Large intestine (tissue), 3 donors: ENCODE measurements around the gene LRRK1. TPM values are rescaled to one million over a fixed set of nuclear protein-coding genes. Genes with fewer than 3 reads are reported as not detected.

Source experiments
- DNase-seq, 2 donors: peaks; one replicate each; pipeline versions ENCODE4 v3.0.0 to v3.0.0-alpha.2; 2013
- H3K27ac ChIP-seq: one replicate; pipeline ENCODE4 v1.5.1; 2013; ENCODE audit warnings: low read length
- H3K27me3 ChIP-seq: 2 replicates; pipeline ENCODE4 v1.6.1; 2013; ENCODE audit warnings: low read length; ENCODE audit not compliant: control insufficient read depth, insufficient read depth
- H3K36me3 ChIP-seq: 2 replicates; pipeline ENCODE4 v1.6.1; 2013; ENCODE audit warnings: low read length; ENCODE audit not compliant: control insufficient read depth, insufficient read depth
- H3K4me1 ChIP-seq: one replicate; pipeline ENCODE4 v1.6.1; 2013; ENCODE audit warnings: low read length; ENCODE audit not compliant: control insufficient read depth, insufficient read depth
- H3K4me3 ChIP-seq: one replicate; pipeline ENCODE4 v1.5.1; 2013; ENCODE audit warnings: low read length
- H3K9me3 ChIP-seq: one replicate; pipeline ENCODE4 v1.6.1; 2013; ENCODE audit warnings: mild to moderate bottlenecking, low read depth, low read length, moderate library complexity; ENCODE audit not compliant: control insufficient read depth
- WGBS: methylation state at CpG from one replicate; pipeline ENCODE4 v1.1.5; 2013; ENCODE audit warnings: low lambda C conversion rate; ENCODE audit not compliant: insufficient coverage; 5-methylcytosine and 5-hydroxymethylcytosine counted together
- polyA plus RNA-seq: library from polyadenylated mRNA; unstranded; fragments of 120-200 nt; gene quantifications from one replicate; pipeline ENCODE4 v1.2.1, GENCODE V29; 2013

LRRK1 gene
- polyA plus RNA-seq, 1 donor: 4.2 TPM

GRCh38 chr15:100879464-100880138 is 39.6 kb upstream of the LRRK1 start, which contains the start of gene ALDH1A3:
Gene ALDH1A3, plus strand, starts transcription at chr15:100879831. Its CDS starts 77 bp downstream, at chr15:100879908.
- H3K9me3 ChIP-seq: no peaks in the 10 kb centered on the region
- H3K27ac ChIP-seq: no peak within 1 kb of the TSS
- H3K27me3 ChIP-seq: peaks cover 70% of the 10 kb centered on the region
- peak in 1 of 2 donors; percentile 33 for DNase-seq
- H3K36me3 ChIP-seq: no peaks in the 10 kb centered on the region
- H3K4me1 ChIP-seq: no peaks in the 10 kb centered on the region
- WGBS: no CpG with 5 or more reads among the region's 93 CpGs
- H3K4me3 ChIP-seq: peak within 1 kb of the TSS; percentile 43

- H3K4me1 ChIP-seq: no peaks in the 10 kb centered on the region
- DNase-seq: peak in 1 of 2 donors; percentile 20
- H3K27ac ChIP-seq: no peak overlapping the region
- peak overlapping the region; percentile 43 for H3K4me3 ChIP-seq
- no peaks in the 10 kb centered on the region for H3K9me3 ChIP-seq
- H3K27me3 ChIP-seq: peaks cover 71% of the 10 kb centered on the region
- no peaks in the 10 kb centered on the region for H3K36me3 ChIP-seq
- WGBS: no CpG with 5 or more reads among the region's 80 CpGs
These were observed 38.8 kb upstream of the LRRK1 start for GRCh38 chr15:100880139-100880896.

- peaks cover 69% of the 10 kb centered on the region for H3K27me3 ChIP-seq
These were observed 38.3 kb upstream of the LRRK1 start for GRCh38 chr15:100880897-100881242.

GRCh38 chr15:100881573-100882336 is 37.4 kb upstream of the LRRK1 start:
- peaks cover 71% of the 10 kb centered on the region for H3K27me3 ChIP-seq
- no CpG with 5 or more reads among the region's 14 CpGs for WGBS
- no peak for DNase-seq
- no peaks in the 10 kb centered on the region for H3K9me3 ChIP-seq
- H3K36me3 ChIP-seq: no peaks in the 10 kb centered on the region
- peak overlapping the region; percentile 4 for H3K4me3 ChIP-seq
- no peaks in the 10 kb centered on the region for H3K4me1 ChIP-seq
- H3K27ac ChIP-seq: no peak overlapping the region

More at GRCh38 chr15:100880897-100881242, 38.3 kb upstream of the LRRK1 start:
- Histone ChIP-seq H3K4me3 (peak overlapping the region; percentile 43), H3K4me1 (no peaks in the 10 kb centered on the region), H3K36me3 (no peaks in the 10 kb centered on the region), H3K27ac (no peak overlapping the region), H3K9me3 (no peaks in the 10 kb centered on the region)
- WGBS: no CpG with 5 or more reads among the region's 10 CpGs
- no peak for DNase-seq

- Histone ChIP-seq H3K4me1 (no peaks in the 10 kb centered on the region), H3K36me3 (no peaks in the 10 kb centered on the region), H3K9me3 (no peaks in the 10 kb centered on the region), H3K4me3 (no peak overlapping the region), H3K27ac (no peak overlapping the region), H3K27me3 (peaks cover 72% of the 10 kb centered on the region)
- whole genome bisulfite sequencing: 80% methylated on average over 1 of the region's 8 CpGs
- no peak for DNase-seq
These were observed 34.0 kb upstream of the LRRK1 start for GRCh38 chr15:100885116-100885515.

- Histone ChIP-seq H3K27me3 (peaks cover 71% of the 10 kb centered on the region), H3K27ac (no peak overlapping the region), H3K4me1 (no peaks in the 10 kb centered on the region), H3K36me3 (no peaks in the 10 kb centered on the region), H3K4me3 (no peak overlapping the region), H3K9me3 (no peaks in the 10 kb centered on the region)
- no peak for DNase-seq
- WGBS: no CpG with 5 or more reads among the region's 7 CpGs
These were observed 33.3 kb upstream of the LRRK1 start for GRCh38 chr15:100885811-100886210.

GRCh38 chr15:100887211-100887913 is 31.8 kb upstream of the LRRK1 start:
- Histone ChIP-seq H3K36me3 (peaks cover 2% of the 10 kb centered on the region), H3K4me3 (no peak overlapping the region), H3K4me1 (no peaks in the 10 kb centered on the region), H3K9me3 (no peaks in the 10 kb centered on the region), H3K27ac (no peak overlapping the region), H3K27me3 (peaks cover 68% of the 10 kb centered on the region)
- WGBS: no CpG with 5 or more reads among the region's 22 CpGs
- no peak for DNase-seq

- WGBS: 80% methylated on average over 2 of the region's 20 CpGs
- Histone ChIP-seq H3K4me1 (no peaks in the 10 kb centered on the region), H3K9me3 (no peaks in the 10 kb centered on the region), H3K4me3 (no peak overlapping the region), H3K27ac (no peak overlapping the region), H3K27me3 (peaks cover 56% of the 10 kb centered on the region), H3K36me3 (peaks cover 4% of the 10 kb centered on the region)
- no peak for DNase-seq
These were observed 29.6 kb upstream of the LRRK1 start for GRCh38 chr15:100889385-100890050.

GRCh38 chr15:100890051-100890720 is 29.0 kb upstream of the LRRK1 start:
- WGBS: 84% methylated on average over 3 of the region's 10 CpGs
- Histone ChIP-seq H3K4me1 (no peaks in the 10 kb centered on the region), H3K27me3 (peaks cover 51% of the 10 kb centered on the region), H3K4me3 (no peak overlapping the region), H3K9me3 (no peaks in the 10 kb centered on the region), H3K36me3 (peaks cover 5% of the 10 kb centered on the region), H3K27ac (no peak overlapping the region)
- no peak for DNase-seq
